MCF 10A (cell line): ENCODE measurements around the gene SPTAN1. TPM values are rescaled to one million over a fixed set of nuclear protein-coding genes. Genes with fewer than 3 reads are reported as not detected.
"Not testable (repeated sequence)": the region's sequence is repeated elsewhere in the genome, so short reads cannot be mapped to it uniquely, and the experiment has no call there.

Experiments
- BruUV-seq: library from RNA; stranded (reverse); fragments of 400-500 nt; replicated peaks from 2 replicates; lab custom pipeline; 2021; lab: Mats Ljungman, UMichigan
- CTCF ChIA-PET: fragments of 300-600 bp; sonication (Branson Sonifier 250); formaldehyde crosslinking; extraction: SDS; loops from one replicate; lab custom pipeline; 2021; ENCODE audit warnings: antibody characterized with exemption, inconsistent platforms; lab: Yijun Ruan, JAX
- POLR2A ChIA-PET: fragments of 300-600, 350-650 bp; sonication (Branson Sonifier 250); formaldehyde crosslinking; extraction: SDS; loops from one replicate; lab custom pipeline; 2020; ENCODE audit warnings: antibody characterized with exemption, inconsistent platforms; lab: Yijun Ruan, JAX
- DNase-seq: peaks from one replicate; pipeline ENCODE4 v3.0.0-alpha.2; 2018; ENCODE audit not compliant: unreplicated experiment
- H3K27ac Mint-ChIP-seq: one replicate; pipeline ENCODE4 v1.8.0; 2022; ENCODE audit warnings: mild to moderate bottlenecking, low read depth, mixed read lengths; ENCODE audit not compliant: unreplicated experiment
- H3K27me3 Mint-ChIP-seq: one replicate; pipeline ENCODE4 v1.8.0; 2022; ENCODE audit warnings: mixed read lengths; ENCODE audit not compliant: insufficient read depth, unreplicated experiment
- H3K36me3 Mint-ChIP-seq: one replicate; pipeline ENCODE4 v1.8.0; 2022; ENCODE audit warnings: mild to moderate bottlenecking, moderate library complexity, mixed read lengths; ENCODE audit not compliant: insufficient read depth, unreplicated experiment
- H3K4me1 Mint-ChIP-seq: one replicate; pipeline ENCODE4 v1.8.0; 2022; ENCODE audit warnings: mixed read lengths; ENCODE audit not compliant: insufficient read depth, unreplicated experiment
- H3K4me3 Mint-ChIP-seq: one replicate; pipeline ENCODE4 v1.8.0; 2022; ENCODE audit warnings: mild to moderate bottlenecking, moderate library complexity, mixed read lengths; ENCODE audit not compliant: unreplicated experiment
- H3K9me3 Mint-ChIP-seq: one replicate; pipeline ENCODE4 v1.8.0; 2022; ENCODE audit warnings: mixed read lengths; ENCODE audit not compliant: unreplicated experiment
- intact Hi-C: fragments of 100-400 bp; cut with micrococcal nuclease; formaldehyde crosslinking; loops from 2 replicates; pipeline ENCODE4 v1.14.1; 2022
- total RNA-seq: library from RNA; stranded (reverse); gene quantifications from 2 replicates; pipeline ENCODE4 v1.2.3, GENCODE V29; 2022
- TF ChIP-seq, protein P1 (sequence below): fragments of 200-600 bp; IDR thresholded peaks from one replicate; pipeline ENCODE4 v1.8.0; 2022; ENCODE audit warnings: antibody characterized with exemption, mild to moderate bottlenecking; ENCODE audit not compliant: unreplicated experiment

SPTAN1 gene
- total RNA-seq, 1 experiment from 2014 or later, result 254 TPM

DNA sequence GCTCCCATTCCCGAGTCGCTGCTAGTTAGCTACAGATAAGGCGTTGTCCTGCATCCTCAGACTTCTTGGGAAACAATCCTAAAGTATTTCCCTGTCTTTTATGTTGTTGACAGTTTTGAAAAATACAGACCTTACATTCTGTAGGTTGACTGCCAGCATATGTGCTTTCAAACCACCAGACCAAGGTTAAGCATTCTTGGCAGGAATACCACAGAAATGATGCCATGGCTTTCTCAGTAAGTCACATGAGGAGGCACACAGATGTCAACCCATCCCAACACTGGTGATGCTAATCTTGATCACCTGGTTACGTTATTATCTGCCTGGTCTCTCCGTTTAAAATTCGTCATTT, 47.0 kb upstream of the SPTAN1 start:
- CTCF ChIA-PET, result interaction anchor here (0.7 to 0.8 kb wide), 3 partner anchors 67 to 143 kb away, joined by 3 to 5 read pairs (median 3); no protein-coding TSS in a partner anchor

DNA sequence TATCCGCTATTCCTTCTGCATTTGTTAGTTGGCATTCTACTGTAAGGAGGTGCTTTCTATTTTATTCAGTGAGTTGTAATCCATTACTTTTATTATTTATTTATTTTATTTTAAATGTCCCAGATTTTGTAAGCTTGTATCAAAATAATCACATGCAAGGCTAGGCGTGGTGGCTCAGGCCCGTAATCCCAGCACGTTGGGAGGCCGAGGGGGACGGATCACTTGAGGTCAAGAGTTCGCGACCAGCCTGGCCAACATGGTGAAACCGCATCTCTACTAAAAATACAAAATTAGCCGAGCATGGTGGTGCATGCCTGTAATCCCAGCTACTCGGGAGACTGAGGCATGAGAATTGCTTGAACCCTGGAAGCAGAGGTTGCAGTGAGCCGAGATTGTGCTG, 46.5 kb upstream of the SPTAN1 start:
- not testable (repeated sequence) for H3K27me3 Mint-ChIP-seq, DNase-seq, BruUV-seq, H3K4me1 Mint-ChIP-seq, H3K9me3 Mint-ChIP-seq
- intact Hi-C loops, result loop anchor here (2.0 kb wide), 1 partner anchor 49 kb away; no protein-coding TSS in a partner anchor
- peak overlapping the region; percentile 89 for H3K4me3 Mint-ChIP-seq
- ChIA-PET CTCF (interaction anchor here (0.7 kb wide), 1 partner anchor 522 kb away, joined by 4 read pairs; the partner anchor contains the start of gene SH3GLB2), POLR2A (interaction anchor here (0.7 to 3.2 kb wide), 10 partner anchors 10 to 695 kb away, joined by 3 to 85 read pairs (median 6); partner anchors contain the start of gene SPTAN1)
- peak overlapping the region; percentile 84 for H3K27ac Mint-ChIP-seq
- H3K36me3 Mint-ChIP-seq, result peaks cover 48% of the 10 kb centered on the region

More for the DNA sequence above, 47.0 kb upstream of the SPTAN1 start:
- peak overlapping the region; percentile 89 for H3K4me3 Mint-ChIP-seq
- H3K36me3 Mint-ChIP-seq, result peaks cover 44% of the 10 kb centered on the region
- H3K4me1 Mint-ChIP-seq, result no peaks in the 10 kb centered on the region
- intact Hi-C loops, result loop anchor here (2.0 kb wide), 1 partner anchor 49 kb away; no protein-coding TSS in a partner anchor
- TF ChIP-seq, protein P1, sequence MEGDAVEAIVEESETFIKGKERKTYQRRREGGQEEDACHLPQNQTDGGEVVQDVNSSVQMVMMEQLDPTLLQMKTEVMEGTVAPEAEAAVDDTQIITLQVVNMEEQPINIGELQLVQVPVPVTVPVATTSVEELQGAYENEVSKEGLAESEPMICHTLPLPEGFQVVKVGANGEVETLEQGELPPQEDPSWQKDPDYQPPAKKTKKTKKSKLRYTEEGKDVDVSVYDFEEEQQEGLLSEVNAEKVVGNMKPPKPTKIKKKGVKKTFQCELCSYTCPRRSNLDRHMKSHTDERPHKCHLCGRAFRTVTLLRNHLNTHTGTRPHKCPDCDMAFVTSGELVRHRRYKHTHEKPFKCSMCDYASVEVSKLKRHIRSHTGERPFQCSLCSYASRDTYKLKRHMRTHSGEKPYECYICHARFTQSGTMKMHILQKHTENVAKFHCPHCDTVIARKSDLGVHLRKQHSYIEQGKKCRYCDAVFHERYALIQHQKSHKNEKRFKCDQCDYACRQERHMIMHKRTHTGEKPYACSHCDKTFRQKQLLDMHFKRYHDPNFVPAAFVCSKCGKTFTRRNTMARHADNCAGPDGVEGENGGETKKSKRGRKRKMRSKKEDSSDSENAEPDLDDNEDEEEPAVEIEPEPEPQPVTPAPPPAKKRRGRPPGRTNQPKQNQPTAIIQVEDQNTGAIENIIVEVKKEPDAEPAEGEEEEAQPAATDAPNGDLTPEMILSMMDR, result no peak
- no peaks in the 10 kb centered on the region for H3K27me3 Mint-ChIP-seq
- BruUV-seq, result no TSS peak
- H3K27ac Mint-ChIP-seq, result peak overlapping the region; percentile 84
- H3K9me3 Mint-ChIP-seq, result no peaks in the 10 kb centered on the region
- POLR2A ChIA-PET, result interaction anchor here (0.6 to 3.2 kb wide), 27 partner anchors 8 to 696 kb away, joined by 3 to 85 read pairs (median 4); partner anchors contain the start of genes KYAT1, LRRC8A, ODF2 and SPTAN1
- DNase-seq, result no peak

DNA sequence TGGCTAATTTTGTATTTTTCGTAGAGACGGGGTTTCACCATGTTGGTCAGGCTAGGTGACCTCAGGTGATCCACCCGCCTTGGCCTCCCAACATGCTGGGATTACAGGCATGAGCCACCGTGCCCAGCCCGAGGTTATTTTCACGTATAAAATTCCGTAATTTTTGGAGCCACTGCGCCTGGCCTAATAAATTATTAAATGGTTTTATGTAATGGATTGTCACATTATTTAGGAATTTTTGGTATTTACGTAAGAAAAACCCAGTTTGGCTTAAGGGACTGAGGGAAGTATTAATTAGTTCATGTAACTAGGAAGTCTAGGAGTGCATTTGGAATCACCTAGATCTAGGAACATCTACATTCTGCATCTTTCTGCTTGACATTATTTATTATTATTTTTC, 39.6 kb upstream of the SPTAN1 start:
- TF ChIP-seq, protein P1, result no peak

DNA sequence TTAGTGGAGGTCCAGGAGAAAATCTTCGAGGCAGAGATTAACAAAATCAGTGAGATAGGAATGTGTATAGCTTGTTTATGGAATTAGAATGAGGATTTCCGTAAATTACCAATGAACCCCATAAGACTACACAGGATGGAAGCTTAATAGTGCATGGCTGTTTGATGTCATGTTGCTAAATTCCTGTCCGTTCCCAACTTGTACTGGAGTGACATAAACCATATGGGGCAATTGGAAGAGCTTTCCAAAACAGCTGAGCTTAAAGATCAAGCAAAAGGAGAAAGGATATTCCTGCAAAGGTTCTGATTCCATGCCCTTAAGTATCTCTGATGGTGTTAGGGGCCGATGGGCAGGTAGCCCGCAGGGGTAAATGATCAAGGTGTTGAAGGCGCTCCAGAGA, 30.4 kb upstream of the SPTAN1 start:
- DNase-seq, result no peak
- H3K9me3 Mint-ChIP-seq, result no peaks in the 10 kb centered on the region
- POLR2A ChIA-PET, result interaction anchor here (1.2 to 2.3 kb wide), 3 partner anchors 17 to 38 kb away, joined by 3 to 7 read pairs (median 4); no protein-coding TSS in a partner anchor

More for the DNA sequence above, 39.6 kb upstream of the SPTAN1 start:
- Mint-ChIP-seq H3K27ac (no peak overlapping the region), H3K36me3 (peaks cover 89% of the 10 kb centered on the region), H3K4me1 (no peaks in the 10 kb centered on the region), H3K9me3 (no peaks in the 10 kb centered on the region), H3K27me3 (no peaks in the 10 kb centered on the region), H3K4me3 (no peak overlapping the region)
- intact Hi-C loops, result no loop called here
- BruUV-seq, result no TSS peak
- ChIA-PET POLR2A (interaction anchor here (1.5 kb wide), 1 partner anchor 8 kb away, joined by 7 read pairs; the partner anchor contains the start of gene GLE1), CTCF (interaction anchor here (0.8 kb wide), 1 partner anchor 91 kb away, joined by 3 read pairs; no protein-coding TSS in a partner anchor)
- DNase-seq, result no peak

More for the DNA sequence above, 30.4 kb upstream of the SPTAN1 start:
- Mint-ChIP-seq H3K4me3 (no peak overlapping the region), H3K36me3 (peaks cover 81% of the 10 kb centered on the region), H3K27me3 (no peaks in the 10 kb centered on the region), H3K4me1 (peaks cover 4% of the 10 kb centered on the region), H3K27ac (no peak overlapping the region)
- CTCF ChIA-PET, result interaction anchor here (0.6 to 0.8 kb wide), 2 partner anchors 89 to 113 kb away, joined by 3 read pairs; no protein-coding TSS in a partner anchor
- no TSS peak for BruUV-seq
- intact Hi-C loops, result no loop called here
- TF ChIP-seq, protein P1, result no peak
